ENCODE results near the gene RABL2B.
"Not testable (repeated sequence)": the region's sequence is repeated elsewhere in the genome, so short reads cannot be mapped to it uniquely, and the experiment has no call there.

GRCh38 chr22:50755251-50755650, 28.2 kb downstream of the RABL2B start:
- TF ChIP-seq POLR2A (IDR thresholded peaks at IDR 0.05), result not testable (repeated sequence)
- TF ChIP-seq, protein P1, sequence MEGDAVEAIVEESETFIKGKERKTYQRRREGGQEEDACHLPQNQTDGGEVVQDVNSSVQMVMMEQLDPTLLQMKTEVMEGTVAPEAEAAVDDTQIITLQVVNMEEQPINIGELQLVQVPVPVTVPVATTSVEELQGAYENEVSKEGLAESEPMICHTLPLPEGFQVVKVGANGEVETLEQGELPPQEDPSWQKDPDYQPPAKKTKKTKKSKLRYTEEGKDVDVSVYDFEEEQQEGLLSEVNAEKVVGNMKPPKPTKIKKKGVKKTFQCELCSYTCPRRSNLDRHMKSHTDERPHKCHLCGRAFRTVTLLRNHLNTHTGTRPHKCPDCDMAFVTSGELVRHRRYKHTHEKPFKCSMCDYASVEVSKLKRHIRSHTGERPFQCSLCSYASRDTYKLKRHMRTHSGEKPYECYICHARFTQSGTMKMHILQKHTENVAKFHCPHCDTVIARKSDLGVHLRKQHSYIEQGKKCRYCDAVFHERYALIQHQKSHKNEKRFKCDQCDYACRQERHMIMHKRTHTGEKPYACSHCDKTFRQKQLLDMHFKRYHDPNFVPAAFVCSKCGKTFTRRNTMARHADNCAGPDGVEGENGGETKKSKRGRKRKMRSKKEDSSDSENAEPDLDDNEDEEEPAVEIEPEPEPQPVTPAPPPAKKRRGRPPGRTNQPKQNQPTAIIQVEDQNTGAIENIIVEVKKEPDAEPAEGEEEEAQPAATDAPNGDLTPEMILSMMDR (IDR thresholded peaks at IDR 0.05), result not testable (repeated sequence)

Measured in body of pancreas (tissue), 4 donors.